HG03342 (cell line): Measurements from ENCODE around the gene IQCK.

Experiments
- ATAC-seq: cut with Tn5 transposase; IDR thresholded peaks from one replicate; pipeline ENCODE4 v1.9.1; 2021; ENCODE audit warnings: mild to moderate bottlenecking, moderate library complexity; ENCODE audit not compliant: unreplicated experiment

Gene IQCK

DNA sequence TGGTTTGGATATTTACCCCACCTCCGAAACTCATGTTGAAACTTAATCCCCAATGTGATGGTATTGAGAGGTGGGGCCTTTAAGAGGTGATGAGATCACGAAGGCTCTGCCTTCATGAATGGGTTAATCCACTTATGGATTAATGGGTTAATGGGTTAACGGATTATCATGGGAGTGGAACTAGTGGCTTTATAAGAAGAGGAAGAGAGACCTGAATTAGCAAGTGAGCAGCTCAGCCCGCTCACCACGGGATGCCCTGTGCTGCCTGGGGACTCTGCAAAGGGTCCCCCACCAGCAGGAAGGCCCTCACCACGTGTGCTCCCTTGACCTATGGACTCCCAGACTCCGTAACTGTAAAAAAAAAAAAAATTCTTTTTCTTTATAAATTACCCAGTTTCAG, 183.1 kb downstream of the IQCK start:
- ATAC-seq, result no peak

DNA sequence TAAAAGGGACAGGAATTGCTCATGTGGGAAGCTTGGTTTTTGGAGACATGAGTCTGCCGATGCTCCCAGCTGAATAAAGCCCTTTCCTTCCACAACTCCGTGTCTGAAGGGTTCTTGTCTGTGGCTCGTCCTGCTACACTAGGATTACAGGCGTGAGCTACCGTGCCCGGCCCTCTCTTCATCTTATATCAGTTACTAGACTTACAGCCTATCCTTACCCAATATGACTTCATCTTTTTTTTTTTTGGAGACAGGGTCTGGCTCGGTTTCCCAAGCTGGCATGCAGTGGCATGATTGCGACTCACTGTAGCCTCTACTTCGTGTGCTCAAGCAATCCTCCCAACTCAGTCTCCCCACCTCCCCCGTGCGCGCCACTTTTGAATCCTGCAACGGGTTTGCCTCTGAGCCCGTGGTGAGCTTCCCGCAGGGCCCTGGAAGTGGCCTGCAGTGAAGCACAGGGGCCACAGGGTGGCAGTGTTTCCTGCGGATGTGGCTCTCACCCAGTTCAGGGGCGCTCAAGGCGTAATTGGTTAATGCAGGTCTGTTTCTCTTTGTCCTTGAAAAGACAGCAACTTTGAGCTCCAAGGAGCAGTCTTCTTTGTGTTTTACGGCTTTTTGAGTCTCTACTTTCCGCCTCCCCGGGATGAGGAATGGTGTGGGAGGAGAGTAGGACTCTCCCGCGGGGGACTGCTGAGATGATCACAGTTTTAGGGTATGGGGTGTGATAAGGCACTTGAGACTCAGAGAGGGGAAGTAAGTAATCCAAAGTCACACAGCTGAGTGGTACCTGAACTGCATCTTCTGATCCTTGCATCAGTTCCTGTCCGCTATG, 189.3 kb downstream of the IQCK start:
- ATAC-seq, result no peak
